CD8-positive, alpha-beta memory T cell (primary cell): ENCODE results near the gene MB. TPM values are rescaled to one million over a fixed set of nuclear protein-coding genes. Genes with fewer than 3 reads are reported as not detected.
A peak's percentile ranks its signal among the peaks of the same experiment; 100 is the strongest.

Experiments
- CTCF ChIA-PET: fragments of 350-600 bp; sonication (Branson Sonifier 250); formaldehyde crosslinking; loops from one replicate; lab custom pipeline; 2021; ENCODE audit warnings: antibody characterized with exemption; lab: Charles Lee
- POLR2A ChIA-PET: fragments of 350-600 bp; sonication (Branson Sonifier 250); formaldehyde crosslinking; loops from one replicate; lab custom pipeline; 2021; ENCODE audit warnings: antibody characterized with exemption; lab: Charles Lee
- DNase-seq, 5 donors: peaks; one replicate each; pipeline versions ENCODE4 v3.0.0 to v3.0.0-alpha.2; 2020 to 2022; ENCODE audit warnings: mixed read lengths in 1 of 5
- H3K27ac ChIP-seq: one replicate; pipeline ENCODE4 v1.7.0; 2013; ENCODE audit warnings: low read depth, mild to moderate bottlenecking, low read length, moderate library complexity
- H3K27me3 ChIP-seq: 2 replicates; pipeline ENCODE4 v1.7.0; 2013; ENCODE audit warnings: low read length, mild to moderate bottlenecking; ENCODE audit not compliant: insufficient read depth, poor library complexity, severe bottlenecking
- H3K36me3 ChIP-seq: 2 replicates; pipeline ENCODE4 v1.7.0; 2013; ENCODE audit warnings: mild to moderate bottlenecking, low read length, moderate library complexity; ENCODE audit not compliant: insufficient read depth
- H3K4me1 ChIP-seq: 2 replicates; pipeline ENCODE4 v1.7.0; 2013; ENCODE audit warnings: mild to moderate bottlenecking, low read length, moderate library complexity; ENCODE audit not compliant: insufficient read depth
- H3K4me3 ChIP-seq: 2 replicates; pipeline ENCODE4 v1.7.0; 2013; ENCODE audit warnings: mild to moderate bottlenecking, low read length
- H3K9me3 ChIP-seq: 2 replicates; pipeline ENCODE4 v1.7.0; 2013; ENCODE audit warnings: mild to moderate bottlenecking, low read length
- H3K27ac Mint-ChIP-seq, 8 donors: one replicate each; pipeline ENCODE4 v1.8.0; 2020 to 2021; ENCODE audit warnings: mixed read lengths in 8 of 8, mild to moderate bottlenecking in 6 of 8, inconsistent platforms in 3 of 8, moderate library complexity in 3 of 8
- H3K27me3 Mint-ChIP-seq, 2 donors: one replicate each; pipeline ENCODE4 v1.8.0; 2020 to 2021; ENCODE audit warnings: mixed read lengths in 2 of 2, mild to moderate bottlenecking in 1 of 2, moderate library complexity in 1 of 2
- H3K36me3 Mint-ChIP-seq, 3 donors: one replicate each; pipeline ENCODE4 v1.8.0; 2020 to 2021; ENCODE audit warnings: mixed read lengths in 3 of 3, inconsistent platforms in 1 of 3, mild to moderate bottlenecking in 1 of 3
- H3K4me1 Mint-ChIP-seq, 3 donors: one replicate each; pipeline ENCODE4 v1.8.0; 2020 to 2021; ENCODE audit warnings: mixed read lengths in 3 of 3, inconsistent platforms in 1 of 3, mild to moderate bottlenecking in 1 of 3
- H3K4me3 Mint-ChIP-seq, 7 donors: one replicate each; pipeline ENCODE4 v1.8.0; 2020 to 2021; ENCODE audit warnings: mixed read lengths in 7 of 7, mild to moderate bottlenecking in 6 of 7, moderate library complexity in 4 of 7, inconsistent platforms in 2 of 7
- H3K9me3 Mint-ChIP-seq, 5 donors: one replicate each; pipeline ENCODE4 v1.8.0; 2020 to 2022; ENCODE audit warnings: mixed read lengths in 5 of 5, mild to moderate bottlenecking in 3 of 5, moderate library complexity in 2 of 5, inconsistent platforms in 1 of 5
- polyA plus RNA-seq: library from polyadenylated mRNA; unstranded; fragments of 300-500 nt; fragmentation: Illumina TruSeq; gene quantifications from one replicate; pipeline ENCODE4 v1.2.3, GENCODE V29; 2021
- total RNA-seq, 2 experiments: library from RNA; stranded (reverse); gene quantifications; one replicate each; pipeline ENCODE4 v1.2.3, GENCODE V29; 2021

The MB gene
- total and polyA plus RNA-seq, 3 experiments from 2014 or later = 2.5 to 2.7 TPM; not detected in 1

- peak overlapping the region in 1 of 8 donors; percentile 49 for H3K27ac Mint-ChIP-seq
- DNase-seq = no peak
- Histone ChIP-seq H3K4me1 (peaks cover 5% of the 10 kb centered on the region), H3K9me3 (no peaks in the 10 kb centered on the region), H3K36me3 (no peaks in the 10 kb centered on the region), H3K4me3 (no peak overlapping the region), H3K27ac (no peak overlapping the region), H3K27me3 (no peaks in the 10 kb centered on the region)
- CTCF ChIA-PET = interaction anchor here (1.8 kb wide), 1 partner anchor 182 kb away, joined by 4 read pairs; no protein-coding TSS in a partner anchor
- peaks cover 6 to 26% (median 15%) of the 10 kb centered on the region in 3 donors for H3K4me1 Mint-ChIP-seq
- no peaks in the 10 kb centered on the region for H3K9me3 Mint-ChIP-seq
- H3K36me3 Mint-ChIP-seq = no peaks in the 10 kb centered on the region
- no peak overlapping the region for H3K4me3 Mint-ChIP-seq
- H3K27me3 Mint-ChIP-seq = peaks cover 7 to 26% of the 10 kb centered on the region in 2 donors
- POLR2A ChIA-PET = no interaction called here
Observed at GRCh38 chr22:35612903-35613302, 4.2 kb downstream of the MB start.

DNA sequence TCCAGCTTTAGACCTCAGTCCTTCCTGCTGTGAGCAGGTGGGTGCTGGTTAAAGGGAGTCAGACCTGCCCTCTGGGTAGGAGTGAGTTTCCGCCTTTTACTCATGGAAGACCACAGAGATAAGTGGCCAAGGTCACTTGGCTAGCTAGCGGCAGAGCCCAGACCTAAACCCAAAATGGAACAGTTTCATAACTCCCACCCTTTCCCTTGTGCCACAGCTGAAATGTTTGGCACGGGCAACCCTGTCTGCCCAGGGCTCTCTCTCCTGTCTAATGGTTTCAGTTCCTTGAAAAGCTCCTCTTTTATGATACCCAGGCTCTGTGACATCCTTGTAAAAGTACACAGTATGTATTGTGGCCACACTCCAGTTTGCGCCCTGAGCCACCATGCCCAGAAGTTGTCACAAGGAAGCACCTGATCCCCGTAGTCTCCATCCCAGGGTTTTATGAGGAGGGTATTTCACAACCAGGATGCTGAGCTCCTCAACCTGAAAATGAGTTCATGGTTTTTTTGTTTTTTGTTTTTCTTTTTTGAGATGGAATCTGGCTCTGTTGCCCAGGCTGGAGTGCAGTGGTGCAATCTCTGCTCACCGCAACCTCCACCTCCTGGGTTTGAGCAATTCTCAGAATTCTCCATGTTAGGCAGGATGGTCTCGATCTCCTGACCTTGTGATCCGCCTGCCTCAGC lies 5.1 kb downstream of the MB start:
- peaks cover 6 to 26% (median 15%) of the 10 kb centered on the region in 3 donors for H3K4me1 Mint-ChIP-seq
- H3K9me3 ChIP-seq = no peaks in the 10 kb centered on the region
- ChIA-PET POLR2A (no interaction called here), CTCF (interaction anchor here (1.0 to 1.8 kb wide), 4 partner anchors 8 to 182 kb away, joined by 3 to 5 read pairs (median 4); no protein-coding TSS in a partner anchor)
- H3K4me3 Mint-ChIP-seq = peak overlapping the region in 1 of 7 donors; percentile 35
- H3K36me3 ChIP-seq = no peaks in the 10 kb centered on the region
- H3K27me3 ChIP-seq = no peaks in the 10 kb centered on the region
- H3K4me1 ChIP-seq = peaks cover 5% of the 10 kb centered on the region
- H3K9me3 Mint-ChIP-seq = no peaks in the 10 kb centered on the region
- H3K27ac ChIP-seq = no peak overlapping the region
- H3K27ac Mint-ChIP-seq = peak overlapping the region in 2 of 8 donors; percentile 26 to 30
- H3K27me3 Mint-ChIP-seq = peaks cover 9 to 32% of the 10 kb centered on the region in 2 donors
- H3K36me3 Mint-ChIP-seq = no peaks in the 10 kb centered on the region
- no peak for DNase-seq
- H3K4me3 ChIP-seq = no peak overlapping the region

DNA sequence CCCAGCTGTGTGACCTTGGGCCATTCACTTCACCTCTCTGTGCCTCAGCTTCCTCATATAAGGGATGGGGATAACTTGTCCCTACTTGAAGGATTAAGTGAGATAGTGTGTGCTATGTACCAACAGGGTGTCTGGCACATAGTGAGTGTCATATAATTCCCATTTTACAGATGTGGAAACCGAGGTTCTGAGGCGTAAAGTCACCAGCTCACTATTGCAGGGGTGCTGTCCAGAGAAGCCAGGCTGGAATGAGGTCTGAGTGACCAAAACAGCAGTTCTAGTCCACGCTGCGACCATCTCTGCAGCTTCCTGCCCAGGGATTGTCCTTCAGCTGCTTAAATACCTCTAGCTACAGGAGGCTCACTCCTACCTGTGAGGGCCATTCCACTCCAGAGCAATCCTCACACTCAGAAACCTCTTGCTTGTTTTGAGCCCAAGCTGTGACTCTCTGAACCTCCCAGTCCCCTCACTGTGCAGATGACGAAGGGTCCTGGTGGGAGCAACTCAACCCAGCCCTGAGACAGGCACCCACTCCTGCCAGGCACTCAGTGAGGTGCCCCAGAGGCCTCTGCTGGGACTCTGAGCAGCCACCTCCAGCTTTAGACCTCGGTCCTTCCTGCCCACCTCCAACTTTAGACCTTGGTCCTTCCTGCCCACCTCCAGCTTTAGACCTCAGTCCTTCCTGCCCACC lies 5.8 kb downstream of the MB start:
- peaks cover 9 to 38% of the 10 kb centered on the region in 2 donors for H3K27me3 Mint-ChIP-seq
- no peak for DNase-seq
- H3K9me3 Mint-ChIP-seq = no peaks in the 10 kb centered on the region
- H3K4me3 Mint-ChIP-seq = no peak overlapping the region
- H3K9me3 ChIP-seq = no peaks in the 10 kb centered on the region
- no peak overlapping the region for H3K27ac ChIP-seq
- POLR2A ChIA-PET = interaction anchor here (0.6 kb wide), 1 partner anchor 67 kb away, joined by 4 read pairs; no protein-coding TSS in a partner anchor
- CTCF ChIA-PET = interaction anchor here (1.0 to 1.3 kb wide), 3 partner anchors 8 to 28 kb away, joined by 3 to 5 read pairs (median 4); no protein-coding TSS in a partner anchor
- no peak overlapping the region for H3K4me3 ChIP-seq
- H3K36me3 ChIP-seq = no peaks in the 10 kb centered on the region
- H3K27me3 ChIP-seq = no peaks in the 10 kb centered on the region
- peak overlapping the region in 1 of 8 donors; percentile 23 for H3K27ac Mint-ChIP-seq
- no peaks in the 10 kb centered on the region for H3K36me3 Mint-ChIP-seq
- H3K4me1 ChIP-seq = peaks cover 5% of the 10 kb centered on the region
- H3K4me1 Mint-ChIP-seq = peaks cover 6 to 19% (median 11%) of the 10 kb centered on the region in 3 donors

DNA sequence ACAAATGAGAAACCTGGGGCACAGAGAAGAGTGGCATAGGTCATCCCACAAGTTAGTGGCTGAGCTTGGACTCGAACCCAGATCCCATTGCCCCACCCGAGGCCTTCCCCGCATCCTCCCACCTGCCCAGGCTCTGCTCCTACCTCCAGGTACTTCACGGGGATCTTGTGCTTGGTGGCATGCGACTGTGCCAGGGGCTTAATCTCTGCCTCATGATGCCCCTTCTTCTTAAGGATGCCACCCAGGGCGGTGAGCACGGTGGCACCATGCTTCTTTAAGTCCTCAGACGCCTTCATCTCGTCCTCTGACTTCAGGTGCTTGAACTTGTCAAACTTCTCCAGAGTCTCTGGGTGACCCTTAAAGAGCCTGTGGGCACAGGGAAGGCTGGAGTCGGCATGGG lies 6.4 kb downstream of the MB start:
- peaks cover 5 to 13% (median 6%) of the 10 kb centered on the region in 3 donors for H3K4me1 Mint-ChIP-seq

DNA sequence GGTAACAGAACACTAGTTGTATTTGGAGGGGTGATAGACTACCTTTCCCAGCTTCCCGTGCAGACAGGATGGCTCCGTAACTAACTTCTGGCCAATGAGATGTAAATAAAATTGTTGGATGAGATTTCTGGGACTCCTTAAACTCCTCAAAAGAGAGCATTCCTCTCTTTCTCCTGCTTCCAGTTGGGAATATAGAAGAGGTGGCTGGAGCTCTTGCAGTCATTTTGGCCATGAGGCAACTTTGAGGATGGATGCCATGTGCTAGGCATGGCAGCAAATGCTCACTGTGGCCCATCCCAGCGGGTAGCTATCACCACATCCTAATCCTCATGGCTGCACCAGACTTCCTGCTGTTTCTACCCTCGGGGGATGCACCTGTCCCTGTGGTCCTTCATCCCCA lies 7.4 kb downstream of the MB start:
- POLR2A ChIA-PET = no interaction called here
- no peak overlapping the region for H3K4me3 ChIP-seq
- no peak overlapping the region for H3K4me3 Mint-ChIP-seq
- no peaks in the 10 kb centered on the region for H3K9me3 ChIP-seq
- no peaks in the 10 kb centered on the region for H3K27me3 ChIP-seq
- no peaks in the 10 kb centered on the region for H3K9me3 Mint-ChIP-seq
- no peaks in the 10 kb centered on the region for H3K4me1 ChIP-seq
- DNase-seq = no peak
- H3K4me1 Mint-ChIP-seq = peaks cover 2 to 9% (median 6%) of the 10 kb centered on the region in 3 donors
- H3K27ac ChIP-seq = no peak overlapping the region
- CTCF ChIA-PET = interaction anchor here (1.0 kb wide), 1 partner anchor 27 kb away, joined by 3 read pairs; no protein-coding TSS in a partner anchor
- H3K27me3 Mint-ChIP-seq = peaks cover 10 to 44% of the 10 kb centered on the region in 2 donors
- no peak overlapping the region for H3K27ac Mint-ChIP-seq
- no peaks in the 10 kb centered on the region for H3K36me3 Mint-ChIP-seq
- no peaks in the 10 kb centered on the region for H3K36me3 ChIP-seq

More for the DNA sequence above, 6.4 kb downstream of the MB start:
- Mint-ChIP-seq H3K27me3 (peaks cover 10 to 44% of the 10 kb centered on the region in 2 donors), H3K36me3 (no peaks in the 10 kb centered on the region), H3K27ac (no peak overlapping the region), H3K4me3 (no peak overlapping the region), H3K9me3 (no peaks in the 10 kb centered on the region)
- Histone ChIP-seq H3K36me3 (no peaks in the 10 kb centered on the region), H3K4me3 (no peak overlapping the region), H3K4me1 (peaks cover 2% of the 10 kb centered on the region), H3K9me3 (no peaks in the 10 kb centered on the region), H3K27ac (no peak overlapping the region), H3K27me3 (no peaks in the 10 kb centered on the region)
- ChIA-PET POLR2A (interaction anchor here (0.6 kb wide), 1 partner anchor 68 kb away, joined by 4 read pairs; no protein-coding TSS in a partner anchor), CTCF (interaction anchor here (1.0 kb wide), 1 partner anchor 28 kb away, joined by 3 read pairs; no protein-coding TSS in a partner anchor)
- no peak for DNase-seq

DNA sequence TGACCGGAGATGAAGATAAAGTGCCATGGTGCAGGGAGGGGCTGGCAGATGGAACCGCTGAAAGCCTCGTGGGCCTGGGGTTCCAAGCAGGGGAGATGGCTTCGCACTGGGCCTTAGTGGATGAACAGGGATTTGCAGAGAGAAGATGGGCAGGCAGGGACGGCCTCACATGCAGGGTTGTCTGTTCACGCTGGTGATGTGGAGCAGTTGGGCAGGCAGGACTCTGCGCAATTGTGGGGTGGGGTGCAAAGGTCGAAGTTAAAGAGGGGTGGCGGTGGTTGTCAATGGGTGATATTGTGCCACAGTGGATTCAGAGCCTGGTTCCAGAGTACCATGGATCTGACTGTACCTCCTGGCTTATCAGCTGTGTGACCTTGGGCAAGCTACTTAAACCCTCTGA lies 7.9 kb downstream of the MB start:
- H3K36me3 ChIP-seq = no peaks in the 10 kb centered on the region
- Mint-ChIP-seq H3K27ac (no peak overlapping the region), H3K36me3 (no peaks in the 10 kb centered on the region), H3K4me3 (no peak overlapping the region), H3K9me3 (no peaks in the 10 kb centered on the region), H3K4me1 (peaks cover 2 to 9% (median 6%) of the 10 kb centered on the region in 3 donors), H3K27me3 (peaks cover 10 to 44% of the 10 kb centered on the region in 2 donors)
- no peaks in the 10 kb centered on the region for H3K4me1 ChIP-seq
- ChIA-PET POLR2A (no interaction called here), CTCF (no interaction called here)
- DNase-seq = no peak
- H3K27me3 ChIP-seq = no peaks in the 10 kb centered on the region
- no peak overlapping the region for H3K27ac ChIP-seq
- no peak overlapping the region for H3K4me3 ChIP-seq
- no peaks in the 10 kb centered on the region for H3K9me3 ChIP-seq

- no peaks in the 10 kb centered on the region for H3K9me3 ChIP-seq
- H3K27me3 ChIP-seq = no peaks in the 10 kb centered on the region
- H3K4me3 ChIP-seq = no peak overlapping the region
- H3K27ac ChIP-seq = no peak overlapping the region
- CTCF ChIA-PET = no interaction called here
- Mint-ChIP-seq H3K4me3 (no peak overlapping the region), H3K27ac (peak overlapping the region in 2 of 8 donors; percentile 32 to 72), H3K36me3 (no peaks in the 10 kb centered on the region), H3K9me3 (no peaks in the 10 kb centered on the region), H3K4me1 (peaks cover 2 to 9% (median 6%) of the 10 kb centered on the region in 3 donors), H3K27me3 (peaks cover 10 to 44% of the 10 kb centered on the region in 2 donors)
- no peaks in the 10 kb centered on the region for H3K36me3 ChIP-seq
- no peaks in the 10 kb centered on the region for H3K4me1 ChIP-seq
- no peak for DNase-seq
- POLR2A ChIA-PET = no interaction called here
Observed at GRCh38 chr22:35608088-35608487, 9.0 kb downstream of the MB start.

- Mint-ChIP-seq H3K4me3 (no peak overlapping the region), H3K4me1 (peaks cover 2 to 7% (median 3%) of the 10 kb centered on the region in 3 donors)
Observed at GRCh38 chr22:35606916-35607315, 10.2 kb downstream of the MB start.

More at GRCh38 chr22:35606916-35607315, 10.2 kb downstream of the MB start:
- Histone ChIP-seq H3K36me3 (no peaks in the 10 kb centered on the region), H3K27ac (no peak overlapping the region), H3K9me3 (no peaks in the 10 kb centered on the region), H3K27me3 (no peaks in the 10 kb centered on the region), H3K4me3 (no peak overlapping the region), H3K4me1 (no peaks in the 10 kb centered on the region)
- no peak overlapping the region for H3K27ac Mint-ChIP-seq
- no peaks in the 10 kb centered on the region for H3K9me3 Mint-ChIP-seq
- ChIA-PET CTCF (no interaction called here), POLR2A (no interaction called here)
- DNase-seq = no peak
- H3K36me3 Mint-ChIP-seq = no peaks in the 10 kb centered on the region
- peaks cover 10 to 42% of the 10 kb centered on the region in 2 donors for H3K27me3 Mint-ChIP-seq
